DMS114 treated with DMSO at 0.1 percent for 48 hours (cell line): ENCODE results near the gene SMARCAL1.
A peak's percentile ranks its signal among the peaks of the same experiment; 100 is the strongest.

Experiments used
- DNase-seq: peaks from one replicate; lab custom pipeline; 2025; ENCODE audit not compliant: unreplicated experiment; lab: John Stamatoyannopoulos, UW

The SMARCAL1 gene

GRCh38 chr2:216474925-216475670 lies 62.8 kb downstream of the SMARCAL1 start:
- DNase-seq, result no peak

GRCh38 chr2:216475767-216476166 lies 63.5 kb downstream of the SMARCAL1 start:
- no peak for DNase-seq

GRCh38 chr2:216477283-216478035 lies 65.2 kb downstream of the SMARCAL1 start:
- DNase-seq, result no peak

- DNase-seq, result no peak
Measured at GRCh38 chr2:216478151-216478550, 65.9 kb downstream of the SMARCAL1 start.

GRCh38 chr2:216478791-216479190 lies 66.5 kb downstream of the SMARCAL1 start:
- DNase-seq, result no peak

GRCh38 chr2:216480221-216480620 lies 67.9 kb downstream of the SMARCAL1 start:
- no peak for DNase-seq

- DNase-seq, result no peak
Measured at GRCh38 chr2:216482640-216483039, 70.4 kb downstream of the SMARCAL1 start.

GRCh38 chr2:216485237-216485636 lies 73.0 kb downstream of the SMARCAL1 start:
- DNase-seq, result no peak

GRCh38 chr2:216485745-216486144 lies 73.5 kb downstream of the SMARCAL1 start:
- no peak for DNase-seq

- DNase-seq, result no peak
Measured at GRCh38 chr2:216486271-216486670, 74.0 kb downstream of the SMARCAL1 start.

GRCh38 chr2:216486708-216487107 lies 74.4 kb downstream of the SMARCAL1 start:
- no peak for DNase-seq

GRCh38 chr2:216490061-216490460 lies 77.8 kb downstream of the SMARCAL1 start:
- DNase-seq, result no peak

- DNase-seq, result no peak
Measured at GRCh38 chr2:216491793-216492596, 79.7 kb downstream of the SMARCAL1 start.

- DNase-seq, result no peak
Measured at GRCh38 chr2:216492597-216493333, 80.5 kb downstream of the SMARCAL1 start.

- no peak for DNase-seq
Measured at GRCh38 chr2:216493334-216493685, 81.0 kb downstream of the SMARCAL1 start.

- no peak for DNase-seq
Measured at GRCh38 chr2:216495656-216496055, 83.4 kb downstream of the SMARCAL1 start.

GRCh38 chr2:216497382-216498069 lies 85.2 kb downstream of the SMARCAL1 start:
- DNase-seq, result no peak

- DNase-seq, result no peak
Measured at GRCh38 chr2:216498070-216498378, 85.7 kb downstream of the SMARCAL1 start.

- peak; percentile 89 for DNase-seq
Measured at GRCh38 chr2:216498379-216499352, 86.4 kb downstream of the SMARCAL1 start, which contains the start of gene RPL37A. TSS of gene RPL37A (plus strand) at chr2:216498844. CDS start at chr2:216498875, 31 bp downstream.
